ENCODE results near the gene KIF9. TPM values are rescaled to one million over a fixed set of nuclear protein-coding genes. Genes with fewer than 3 reads are reported as not detected.

KIF9 gene
- total and polyA plus RNA-seq, 7 experiments from 2014 or later, result 2.3 to 15.0 (median 4.1) TPM

DNA sequence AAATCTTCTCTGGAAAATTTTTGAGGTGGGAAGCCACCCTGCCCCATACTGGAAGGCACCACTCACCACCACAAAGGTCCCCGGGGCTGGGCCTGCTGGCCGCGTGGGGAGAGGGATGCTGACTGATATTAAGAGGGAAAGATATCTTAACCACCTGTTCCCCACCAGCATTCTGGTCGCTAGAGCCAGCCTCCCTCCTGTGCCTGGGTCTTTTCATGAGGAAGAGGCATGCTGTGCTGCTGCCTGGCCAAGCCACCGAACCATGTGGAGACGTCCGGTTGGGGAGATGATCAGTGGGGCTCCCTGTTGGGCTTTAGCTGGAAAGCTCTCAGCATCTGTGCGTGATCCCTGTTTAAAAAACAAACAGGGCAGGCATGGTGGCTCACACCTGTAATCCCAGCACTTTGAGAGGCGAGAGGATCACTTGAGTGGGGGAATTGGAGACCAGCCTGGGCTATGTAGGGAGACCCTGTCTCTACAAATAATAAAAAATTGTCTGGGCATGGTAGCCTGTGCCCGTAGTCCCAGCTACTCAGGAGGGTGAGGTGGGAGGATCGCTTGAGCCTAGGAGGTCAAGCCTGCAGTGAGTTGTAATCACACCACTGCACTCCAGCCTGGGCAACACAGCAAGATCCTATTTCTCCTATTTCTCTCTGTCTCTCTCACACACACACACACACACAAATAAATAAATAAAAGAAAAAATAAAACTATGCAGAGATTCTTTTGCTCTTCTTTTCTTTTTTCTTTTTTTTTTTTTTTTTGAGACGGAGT is 1.2 kb upstream of the KIF9 start:
- Mint-ChIP-seq H3K4me1 (peaks cover 29 to 63% (median 43%) of the 10 kb centered on the region in 7 donors), H3K27ac (peak overlapping the region; percentile 98 to 100 (median 99)), H3K36me3 (peaks cover 0 to 10% (median 6%) of the 10 kb centered on the region in 5 donors), H3K9me3 (peaks cover 0 to 5% (median 0%) of the 10 kb centered on the region in 11 donors), H3K27me3 (no peaks in the 10 kb centered on the region), H3K4me3 (peak overlapping the region; percentile 89 to 100 (median 98))
- ATAC-seq (no peak), DNase-seq (peak in 4 of 9 donors; percentile 7 to 35 (median 10))
- peak overlapping the region; percentile 93 for H3K27ac ChIP-seq (ENCODE audit: low read depth, low read length)
- H3K4me1 ChIP-seq (ENCODE audit: control insufficient read depth in 2 of 2, insufficient read depth in 2 of 2, low read length in 2 of 2), result peaks cover 14 to 23% of the 10 kb centered on the region in 2 donors
- ChIA-PET POLR2A (interaction anchor here (0.9 to 2.1 kb wide), 3 partner anchors 9 to 120 kb away, joined by 3 to 10 read pairs (median 3); partner anchors contain the start of gene SETD2), CTCF (no interaction called here)
- intact Hi-C loops (cut with micrococcal nuclease), result loop anchor here (2.0 to 10.0 kb wide), 5 partner anchors 41 to 591 kb away; partner anchors contain the start of genes ALS2CL (in 1 of the 2) and SMARCC1 (in 1 of the 2)
- peak overlapping the region; percentile 76 for H3K4me3 ChIP-seq (ENCODE audit: low read length)
- no peaks in the 10 kb centered on the region for H3K9me3 ChIP-seq (ENCODE audit: control insufficient read depth in 2 of 3, low read length in 3 of 3)
- H3K27me3 ChIP-seq (ENCODE audit: control insufficient read depth in 2 of 2, insufficient read depth in 2 of 2, low read length in 2 of 2), result no peaks in the 10 kb centered on the region
- peaks cover 0 to 12% (median 6%) of the 10 kb centered on the region in 3 experiments for H3K36me3 ChIP-seq (ENCODE audit: control insufficient read depth in 2 of 3, insufficient read depth in 3 of 3, low read length in 3 of 3)

GRCh38 chr3:47283193-47283537 is 566 bp upstream of the KIF9 start:
- peak overlapping the region; percentile 89 to 100 (median 98) for H3K4me3 Mint-ChIP-seq

DNA sequence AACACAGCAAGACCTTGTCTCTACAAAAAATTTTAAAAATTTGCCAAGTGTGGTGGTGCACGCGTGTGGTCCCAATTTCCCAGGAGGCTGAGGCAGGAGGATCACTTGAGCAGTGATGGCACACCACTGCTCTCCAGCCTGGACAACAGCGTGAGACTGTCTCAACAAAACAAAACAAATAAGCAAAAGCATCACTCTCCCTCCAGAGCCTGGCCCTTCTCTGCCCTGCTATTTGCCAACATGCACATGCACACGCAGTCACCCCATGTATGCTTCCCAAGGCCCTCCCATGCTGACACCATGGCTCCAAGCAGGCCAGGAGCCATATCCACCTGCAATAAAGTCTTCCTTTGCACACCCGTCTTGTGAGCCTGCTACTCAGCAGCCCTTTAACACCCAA is 2.1 kb downstream of the KIF9 start:
- H3K4me1 ChIP-seq (ENCODE audit: control insufficient read depth in 2 of 2, insufficient read depth in 2 of 2, low read length in 2 of 2), result peaks cover 14 to 23% of the 10 kb centered on the region in 2 donors
- DNase-seq (no peak), ATAC-seq (no peak)
- H3K36me3 ChIP-seq (ENCODE audit: control insufficient read depth in 2 of 3, insufficient read depth in 3 of 3, low read length in 3 of 3), result peaks cover 0 to 5% (median 0%) of the 10 kb centered on the region in 3 experiments
- Mint-ChIP-seq H3K4me1 (peaks cover 17 to 36% (median 28%) of the 10 kb centered on the region in 7 donors), H3K9me3 (peaks cover 0 to 5% (median 0%) of the 10 kb centered on the region in 11 donors), H3K4me3 (peak overlapping the region in 1 of 10 donors; percentile 21), H3K27ac (peak overlapping the region in 5 of 9 donors; percentile 26 to 100 (median 98)), H3K27me3 (no peaks in the 10 kb centered on the region), H3K36me3 (peaks cover 0 to 4% (median 0%) of the 10 kb centered on the region in 5 donors)
- H3K27me3 ChIP-seq (ENCODE audit: control insufficient read depth in 2 of 2, insufficient read depth in 2 of 2, low read length in 2 of 2), result no peaks in the 10 kb centered on the region
- no peak overlapping the region for H3K4me3 ChIP-seq (ENCODE audit: low read length)
- CTCF ChIA-PET, result no interaction called here
- POLR2A ChIA-PET, result no interaction called here
- no peaks in the 10 kb centered on the region for H3K9me3 ChIP-seq (ENCODE audit: control insufficient read depth in 2 of 3, low read length in 3 of 3)
- intact Hi-C loops (cut with micrococcal nuclease), result loop anchor here (5.0 to 10.0 kb wide), 3 partner anchors 163 to 588 kb away; partner anchors contain the start of genes ALS2CL (in 1 of the 2) and SMARCC1 (in 1 of the 2)
- H3K27ac ChIP-seq (ENCODE audit: low read depth, low read length), result no peak overlapping the region

More at GRCh38 chr3:47283193-47283537, 566 bp upstream of the KIF9 start:
- peaks cover 0 to 8% (median 0%) of the 10 kb centered on the region in 3 experiments for H3K36me3 ChIP-seq (ENCODE audit: control insufficient read depth in 2 of 3, insufficient read depth in 3 of 3, low read length in 3 of 3)
- H3K27ac ChIP-seq (ENCODE audit: low read depth, low read length), result peak overlapping the region; percentile 93
- H3K4me1 Mint-ChIP-seq, result peaks cover 29 to 57% (median 43%) of the 10 kb centered on the region in 7 donors
- intact Hi-C loops (cut with micrococcal nuclease), result loop anchor here (2.0 to 10.0 kb wide), 5 partner anchors 42 to 591 kb away; partner anchors contain the start of genes ALS2CL (in 1 of the 2) and SMARCC1 (in 1 of the 2)
- H3K36me3 Mint-ChIP-seq, result peaks cover 0 to 5% (median 4%) of the 10 kb centered on the region in 5 donors
- no peaks in the 10 kb centered on the region for H3K27me3 Mint-ChIP-seq
- DNase-seq (no peak), ATAC-seq (no peak)
- H3K4me1 ChIP-seq (ENCODE audit: control insufficient read depth in 2 of 2, insufficient read depth in 2 of 2, low read length in 2 of 2), result peaks cover 14 to 23% of the 10 kb centered on the region in 2 donors
- H3K27me3 ChIP-seq (ENCODE audit: control insufficient read depth in 2 of 2, insufficient read depth in 2 of 2, low read length in 2 of 2), result no peaks in the 10 kb centered on the region
- peak overlapping the region; percentile 76 for H3K4me3 ChIP-seq (ENCODE audit: low read length)
- POLR2A ChIA-PET, result interaction anchor here (0.6 to 2.1 kb wide), 5 partner anchors 10 to 210 kb away, joined by 3 to 10 read pairs (median 3); partner anchors contain the start of genes PTPN23 and SETD2
- H3K27ac Mint-ChIP-seq, result peak overlapping the region; percentile 98 to 100 (median 99)
- peaks cover 0 to 5% (median 0%) of the 10 kb centered on the region in 11 donors for H3K9me3 Mint-ChIP-seq
- H3K9me3 ChIP-seq (ENCODE audit: control insufficient read depth in 2 of 3, low read length in 3 of 3), result no peaks in the 10 kb centered on the region
- CTCF ChIA-PET, result interaction anchor here (0.7 kb wide), 1 partner anchor 19 kb away, joined by 5 read pairs; no protein-coding TSS in a partner anchor

DNA sequence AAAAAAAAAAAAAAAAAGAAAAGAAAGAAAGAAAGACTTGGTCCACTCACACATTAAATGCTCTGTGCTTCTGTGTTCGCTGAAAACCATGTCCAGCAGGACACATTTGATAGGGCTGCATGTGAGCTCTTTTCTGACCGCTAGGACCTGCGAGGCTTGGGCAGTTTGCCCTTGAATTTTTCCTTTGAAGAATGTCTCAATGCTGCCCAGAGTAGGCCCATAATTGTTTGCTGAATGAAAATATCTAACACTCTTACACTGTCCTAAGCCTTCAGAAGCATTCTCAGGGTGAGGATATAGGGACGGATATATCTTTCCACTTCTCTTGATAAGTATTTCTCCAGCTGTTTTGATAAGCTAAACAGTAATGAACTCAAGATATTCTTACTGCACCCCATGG is 6.0 kb downstream of the KIF9 start:
- peaks cover 0 to 3% (median 0%) of the 10 kb centered on the region in 7 donors for H3K4me1 Mint-ChIP-seq
- H3K4me3 ChIP-seq (ENCODE audit: low read length), result no peak overlapping the region
- H3K4me1 ChIP-seq (ENCODE audit: control insufficient read depth in 2 of 2, insufficient read depth in 2 of 2, low read length in 2 of 2), result peaks cover under 1% of the 10 kb centered on the region in 2 donors
- no peaks in the 10 kb centered on the region for H3K27me3 Mint-ChIP-seq
- H3K36me3 ChIP-seq (ENCODE audit: control insufficient read depth in 2 of 3, insufficient read depth in 3 of 3, low read length in 3 of 3), result no peaks in the 10 kb centered on the region
- ATAC-seq (no peak), DNase-seq (no peak)
- H3K27me3 ChIP-seq (ENCODE audit: control insufficient read depth in 2 of 2, insufficient read depth in 2 of 2, low read length in 2 of 2), result no peaks in the 10 kb centered on the region
- H3K27ac Mint-ChIP-seq, result no peak overlapping the region
- H3K36me3 Mint-ChIP-seq, result no peaks in the 10 kb centered on the region
- H3K9me3 Mint-ChIP-seq, result no peaks in the 10 kb centered on the region
- no peak overlapping the region for H3K27ac ChIP-seq (ENCODE audit: low read depth, low read length)
- no peaks in the 10 kb centered on the region for H3K9me3 ChIP-seq (ENCODE audit: control insufficient read depth in 2 of 3, low read length in 3 of 3)
- CTCF ChIA-PET, result interaction anchor here (0.6 to 0.7 kb wide), 2 partner anchors 10 to 53 kb away, joined by 3 read pairs; no protein-coding TSS in a partner anchor
- H3K4me3 Mint-ChIP-seq, result no peak overlapping the region
- POLR2A ChIA-PET, result no interaction called here
- intact Hi-C loops (cut with micrococcal nuclease), result no loop called here

- no peak for DNase-seq
- no peaks in the 10 kb centered on the region for H3K4me1 ChIP-seq (ENCODE audit: control insufficient read depth in 2 of 2, insufficient read depth in 2 of 2, low read length in 2 of 2)
- no peak overlapping the region for H3K27ac ChIP-seq (ENCODE audit: low read depth, low read length)
- Mint-ChIP-seq H3K4me1 (no peaks in the 10 kb centered on the region), H3K4me3 (no peak overlapping the region), H3K36me3 (peaks cover 0 to 5% (median 0%) of the 10 kb centered on the region in 5 donors), H3K27ac (no peak overlapping the region), H3K9me3 (no peaks in the 10 kb centered on the region), H3K27me3 (no peaks in the 10 kb centered on the region)
- no peak overlapping the region for H3K4me3 ChIP-seq (ENCODE audit: low read length)
- ATAC-seq, result no peak
- no peaks in the 10 kb centered on the region for H3K27me3 ChIP-seq (ENCODE audit: control insufficient read depth in 2 of 2, insufficient read depth in 2 of 2, low read length in 2 of 2)
- no peaks in the 10 kb centered on the region for H3K9me3 ChIP-seq (ENCODE audit: control insufficient read depth in 2 of 3, low read length in 3 of 3)
- H3K36me3 ChIP-seq (ENCODE audit: control insufficient read depth in 2 of 3, insufficient read depth in 3 of 3, low read length in 3 of 3), result no peaks in the 10 kb centered on the region
- ChIA-PET POLR2A (no interaction called here), CTCF (no interaction called here)
- intact Hi-C loops (cut with micrococcal nuclease), result no loop called here
These were observed 7.9 kb downstream of the KIF9 start for GRCh38 chr3:47274652-47275051.

DNA sequence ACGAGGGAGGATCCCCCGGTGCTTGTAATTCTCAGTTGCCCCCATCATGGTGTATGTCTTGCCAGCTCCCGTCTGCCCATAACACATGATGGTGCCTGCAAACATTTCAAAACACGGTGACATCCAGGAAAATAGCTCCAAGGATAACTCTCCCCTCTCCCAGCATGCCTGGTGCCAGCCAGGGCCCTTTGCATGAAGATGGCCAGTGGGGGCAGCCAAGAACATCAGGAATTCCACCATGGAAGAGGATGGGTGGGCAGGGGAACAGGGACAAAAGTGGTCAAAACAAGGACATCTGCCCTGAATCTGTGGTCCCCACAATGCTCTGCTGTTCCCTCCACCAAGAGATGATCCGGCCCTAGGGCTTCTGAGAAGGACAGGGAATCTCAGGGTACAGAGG is 9.0 kb downstream of the KIF9 start:
- no peaks in the 10 kb centered on the region for H3K4me1 Mint-ChIP-seq
- ATAC-seq, result no peak
- CTCF ChIA-PET, result no interaction called here

More for the DNA sequence above, 9.0 kb downstream of the KIF9 start:
- H3K27me3 Mint-ChIP-seq, result no peaks in the 10 kb centered on the region
- no peak for DNase-seq
- no peak overlapping the region for H3K27ac ChIP-seq (ENCODE audit: low read depth, low read length)
- no peaks in the 10 kb centered on the region for H3K9me3 ChIP-seq (ENCODE audit: control insufficient read depth in 2 of 3, low read length in 3 of 3)
- no peaks in the 10 kb centered on the region for H3K9me3 Mint-ChIP-seq
- no peaks in the 10 kb centered on the region for H3K36me3 ChIP-seq (ENCODE audit: control insufficient read depth in 2 of 3, insufficient read depth in 3 of 3, low read length in 3 of 3)
- peaks cover 0 to 5% (median 0%) of the 10 kb centered on the region in 5 donors for H3K36me3 Mint-ChIP-seq
- H3K4me3 ChIP-seq (ENCODE audit: low read length), result no peak overlapping the region
- no peaks in the 10 kb centered on the region for H3K27me3 ChIP-seq (ENCODE audit: control insufficient read depth in 2 of 2, insufficient read depth in 2 of 2, low read length in 2 of 2)
- POLR2A ChIA-PET, result no interaction called here
- no peak overlapping the region for H3K4me3 Mint-ChIP-seq
- no peak overlapping the region for H3K27ac Mint-ChIP-seq
- no peaks in the 10 kb centered on the region for H3K4me1 ChIP-seq (ENCODE audit: control insufficient read depth in 2 of 2, insufficient read depth in 2 of 2, low read length in 2 of 2)
- intact Hi-C loops (cut with micrococcal nuclease), result no loop called here
